NB4 (cell line): Measurements from ENCODE around the gene ZNF808.
"Not testable (repeated sequence)": the region's sequence is repeated elsewhere in the genome, so short reads cannot be mapped to it uniquely, and the experiment has no call there.

Experiments
- DNase-seq: peaks from one replicate; pipeline ENCODE4 v3.0.0; 2010; ENCODE audit warnings: low read depth
- H3K4me3 ChIP-seq: one replicate; pipeline ENCODE4 v1.5.1; 2011; ENCODE audit warnings: mild to moderate bottlenecking, low read depth, low read length, moderate library complexity
- MYC ChIP-seq: IDR thresholded peaks from 2 replicates; pipeline ENCODE4 v1.6.1; 2011; ENCODE audit warnings: low read depth, low read length
- POLR2A ChIP-seq: IDR thresholded peaks from 2 replicates; pipeline ENCODE4 v1.6.1; 2011; ENCODE audit warnings: mild to moderate bottlenecking; ENCODE audit not compliant: insufficient read length; ENCODE audit errors: extremely low read depth
- TF ChIP-seq, protein P1 (sequence below): IDR thresholded peaks from 2 replicates; pipeline ENCODE4 v1.6.1; 2011; ENCODE audit warnings: low read depth, low read length
- TF ChIP-seq, protein P2 (sequence below): IDR thresholded peaks from one replicate; pipeline ENCODE4 v1.5.1; 2012; ENCODE audit warnings: low read depth, low read length

Gene ZNF808

DNA sequence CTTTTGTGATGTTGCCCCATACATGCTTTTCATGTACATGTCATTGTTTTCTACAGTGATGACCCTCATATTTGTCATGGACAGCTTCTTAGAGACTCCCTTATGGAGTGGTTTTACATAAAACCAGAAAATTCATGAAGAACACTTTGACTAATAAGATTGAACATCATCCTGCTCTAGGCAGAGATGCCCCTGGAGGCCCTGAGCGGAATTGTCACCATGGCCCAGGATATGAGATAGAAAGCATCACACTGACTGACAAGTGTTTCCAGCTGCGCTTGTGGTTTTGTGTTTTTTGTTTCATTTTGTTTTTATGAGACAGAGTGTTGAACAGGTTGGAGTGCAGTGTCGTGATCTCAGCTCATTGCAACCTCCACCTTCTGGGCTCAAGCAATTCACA is 64.8 kb downstream of the ZNF808 start:
- no peak for DNase-seq
- TF ChIP-seq MYC (no peak), POLR2A (no peak)
- TF ChIP-seq, protein P1, sequence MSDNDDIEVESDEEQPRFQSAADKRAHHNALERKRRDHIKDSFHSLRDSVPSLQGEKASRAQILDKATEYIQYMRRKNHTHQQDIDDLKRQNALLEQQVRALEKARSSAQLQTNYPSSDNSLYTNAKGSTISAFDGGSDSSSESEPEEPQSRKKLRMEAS, result no peak
- TF ChIP-seq, protein P2, sequence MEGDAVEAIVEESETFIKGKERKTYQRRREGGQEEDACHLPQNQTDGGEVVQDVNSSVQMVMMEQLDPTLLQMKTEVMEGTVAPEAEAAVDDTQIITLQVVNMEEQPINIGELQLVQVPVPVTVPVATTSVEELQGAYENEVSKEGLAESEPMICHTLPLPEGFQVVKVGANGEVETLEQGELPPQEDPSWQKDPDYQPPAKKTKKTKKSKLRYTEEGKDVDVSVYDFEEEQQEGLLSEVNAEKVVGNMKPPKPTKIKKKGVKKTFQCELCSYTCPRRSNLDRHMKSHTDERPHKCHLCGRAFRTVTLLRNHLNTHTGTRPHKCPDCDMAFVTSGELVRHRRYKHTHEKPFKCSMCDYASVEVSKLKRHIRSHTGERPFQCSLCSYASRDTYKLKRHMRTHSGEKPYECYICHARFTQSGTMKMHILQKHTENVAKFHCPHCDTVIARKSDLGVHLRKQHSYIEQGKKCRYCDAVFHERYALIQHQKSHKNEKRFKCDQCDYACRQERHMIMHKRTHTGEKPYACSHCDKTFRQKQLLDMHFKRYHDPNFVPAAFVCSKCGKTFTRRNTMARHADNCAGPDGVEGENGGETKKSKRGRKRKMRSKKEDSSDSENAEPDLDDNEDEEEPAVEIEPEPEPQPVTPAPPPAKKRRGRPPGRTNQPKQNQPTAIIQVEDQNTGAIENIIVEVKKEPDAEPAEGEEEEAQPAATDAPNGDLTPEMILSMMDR, result no peak
- no peak overlapping the region for H3K4me3 ChIP-seq

DNA sequence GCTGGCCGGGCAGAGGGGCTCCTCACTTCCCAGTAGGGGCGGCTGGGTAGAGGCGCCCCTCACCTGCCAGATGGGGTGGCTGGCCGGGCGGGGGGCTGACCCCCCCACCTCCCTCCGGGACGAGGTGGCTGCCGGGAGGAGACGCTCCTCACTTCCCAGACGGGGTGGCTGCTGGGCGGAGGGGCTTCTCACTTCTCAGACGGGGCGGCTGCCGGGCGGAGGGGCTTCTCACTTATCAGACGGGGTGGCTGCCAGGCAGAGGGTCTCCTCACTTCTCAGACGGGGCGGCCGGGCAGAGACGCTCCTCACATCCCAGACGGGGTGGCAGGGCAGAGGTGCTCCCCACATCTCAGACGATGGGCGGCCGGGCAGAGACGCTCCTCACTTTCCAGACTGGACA is 66.0 kb downstream of the ZNF808 start:
- not testable (repeated sequence) for H3K4me3 ChIP-seq, DNase-seq

DNA sequence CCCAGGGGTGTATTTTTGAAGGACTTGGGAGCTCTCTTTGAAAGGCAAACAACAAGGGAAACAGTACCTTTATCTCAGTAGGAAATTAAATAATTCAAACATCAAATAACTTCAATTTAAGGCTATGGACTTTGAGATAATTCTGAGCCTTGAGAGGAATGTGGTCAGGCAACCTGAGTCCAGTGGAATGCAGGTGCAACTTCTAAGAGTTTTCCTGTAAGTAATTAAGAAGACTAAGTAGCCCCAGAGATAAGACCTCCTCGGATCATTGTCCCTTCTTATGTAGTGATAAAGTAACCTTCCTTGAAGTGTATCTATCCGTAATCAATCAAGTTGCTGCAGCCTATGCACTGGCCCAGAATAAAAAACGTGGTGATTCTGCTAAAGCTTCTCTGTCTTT is 71.8 kb downstream of the ZNF808 start:
- TF ChIP-seq POLR2A (no peak), MYC (no peak)
- TF ChIP-seq, protein P2, result no peak
- TF ChIP-seq, protein P1, result no peak
- DNase-seq, result no peak
- no peak overlapping the region for H3K4me3 ChIP-seq

DNA sequence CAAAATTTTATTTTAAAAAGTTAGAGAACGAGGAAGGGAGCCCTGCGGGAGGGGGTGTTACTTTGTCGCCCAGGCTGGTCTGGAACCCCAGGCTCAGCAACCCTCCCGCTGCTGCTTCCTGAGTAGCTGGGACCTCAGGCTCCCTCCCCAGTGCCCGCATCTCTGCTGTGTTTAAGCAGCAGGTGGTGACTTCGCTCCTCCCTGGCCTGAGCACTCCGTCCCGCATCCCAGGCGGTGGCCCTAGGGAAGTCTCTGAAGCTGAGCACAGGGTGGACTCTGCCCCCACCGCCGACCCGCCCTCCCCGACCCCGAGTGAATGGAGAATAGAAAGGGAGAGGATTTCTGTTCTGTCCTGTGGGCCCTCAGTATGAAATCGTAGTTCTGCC is 73.2 kb downstream of the ZNF808 start:
- TF ChIP-seq MYC, result no peak
- peak overlapping the region; percentile 85 for H3K4me3 ChIP-seq
- peak; percentile 39 for DNase-seq

DNA sequence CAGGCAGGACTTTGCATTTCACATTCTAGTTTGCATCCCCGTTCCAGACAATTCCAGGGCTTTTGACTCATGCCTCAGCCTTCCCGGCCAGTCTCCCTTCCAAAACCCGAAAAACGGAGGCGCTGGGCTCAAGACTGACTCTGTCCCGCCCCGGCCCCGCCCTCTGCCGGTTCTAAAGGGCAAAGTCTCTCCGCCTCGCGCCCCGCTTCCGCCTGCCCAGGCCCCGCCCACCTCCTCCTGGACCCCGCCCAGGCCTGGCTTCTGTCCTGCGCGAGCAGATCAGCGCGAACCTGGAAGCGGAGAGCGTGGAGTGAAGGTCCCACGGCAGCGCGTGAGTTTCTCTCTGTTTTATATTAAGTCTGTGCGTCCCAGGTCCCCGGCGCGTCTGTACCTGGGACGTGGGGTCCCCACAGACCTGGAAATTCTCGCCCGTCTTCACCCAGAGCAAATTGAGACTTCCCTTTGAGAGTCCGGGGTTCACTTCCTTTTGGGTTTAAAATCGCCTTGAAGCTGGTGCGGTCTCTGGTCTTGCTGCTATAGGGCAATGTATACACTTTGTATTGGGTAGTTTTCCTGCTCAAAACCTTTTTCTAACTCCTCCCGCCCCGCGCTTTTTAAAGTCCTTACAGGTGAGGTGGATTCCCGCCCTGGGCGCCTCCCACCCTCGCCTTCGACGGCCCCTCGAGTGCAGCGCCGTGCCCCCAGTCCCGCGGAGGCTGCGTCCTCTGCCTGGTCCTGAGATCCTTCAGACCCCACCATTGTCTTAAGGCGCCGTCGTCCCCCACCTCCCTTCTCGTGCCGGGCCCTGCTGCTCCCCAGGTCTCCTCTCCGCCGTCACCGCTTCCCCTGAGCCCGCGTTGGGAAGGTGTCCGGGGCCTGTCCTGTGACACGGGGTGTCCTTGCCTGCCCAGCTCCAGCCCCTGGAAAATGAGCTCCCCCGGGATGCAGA is 73.8 kb downstream of the ZNF808 start:
- H3K4me3 ChIP-seq, result peak overlapping the region; percentile 85
- DNase-seq, result peak; percentile 90
- peak; percentile 80 for TF ChIP-seq POLR2A
- TF ChIP-seq, protein P1, result peak; percentile 16; the same call in 1 of the 2 replicates
- TF ChIP-seq, protein P2, result no peak

DNA sequence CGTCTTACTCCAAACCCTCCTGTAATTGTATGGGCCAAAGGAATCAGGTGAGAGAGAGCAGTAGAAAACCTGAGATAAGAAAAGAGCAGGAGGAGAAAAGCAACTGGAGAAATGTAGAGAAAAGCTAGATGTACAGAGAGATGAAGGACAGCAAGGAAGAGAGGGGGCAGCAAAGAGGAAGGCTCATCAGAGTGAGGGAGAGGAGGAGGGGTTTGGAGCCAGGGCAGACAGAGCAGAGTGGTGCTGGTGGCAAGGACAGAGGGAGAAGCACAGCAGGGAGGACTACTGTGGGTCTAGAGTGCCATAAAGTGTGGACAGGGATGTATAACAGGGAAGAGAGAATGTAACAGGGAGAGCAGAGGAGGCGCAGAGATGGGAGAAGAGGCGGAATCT is 74.5 kb downstream of the ZNF808 start:
- peak; percentile 42 for DNase-seq
- peak overlapping the region; percentile 85 for H3K4me3 ChIP-seq

DNA sequence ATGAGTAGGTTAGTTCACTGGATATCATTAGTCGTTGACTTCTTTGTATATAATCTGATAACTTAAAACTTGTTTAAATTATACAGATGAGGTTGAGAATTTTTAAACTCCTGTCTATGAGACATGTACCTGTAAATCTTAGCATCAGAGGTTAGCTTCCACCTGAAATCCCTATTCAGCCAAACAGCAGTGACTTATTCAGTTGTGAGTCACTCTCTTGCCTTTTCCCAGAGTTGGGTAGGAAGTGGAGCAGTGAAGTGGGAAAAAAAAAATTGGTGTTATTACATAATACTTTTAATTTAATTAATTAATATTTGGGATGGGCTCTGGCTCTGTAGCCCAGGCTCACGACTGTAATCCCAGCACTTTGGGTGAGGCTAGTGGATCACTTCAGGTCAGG is 75.5 kb downstream of the ZNF808 start:
- no peak overlapping the region for H3K4me3 ChIP-seq
- TF ChIP-seq, protein P2, result no peak
- TF ChIP-seq MYC (no peak), POLR2A (no peak)
- TF ChIP-seq, protein P1, result no peak
- no peak for DNase-seq
